Measurements from ENCODE around the gene SIDT1. TPM values are rescaled to one million over a fixed set of nuclear protein-coding genes. Genes with fewer than 3 reads are reported as not detected.

The SIDT1 gene
- total and polyA plus RNA-seq, 3 donors from 2014 or later = 5.0 to 8.6 (median 5.9) TPM

DNA sequence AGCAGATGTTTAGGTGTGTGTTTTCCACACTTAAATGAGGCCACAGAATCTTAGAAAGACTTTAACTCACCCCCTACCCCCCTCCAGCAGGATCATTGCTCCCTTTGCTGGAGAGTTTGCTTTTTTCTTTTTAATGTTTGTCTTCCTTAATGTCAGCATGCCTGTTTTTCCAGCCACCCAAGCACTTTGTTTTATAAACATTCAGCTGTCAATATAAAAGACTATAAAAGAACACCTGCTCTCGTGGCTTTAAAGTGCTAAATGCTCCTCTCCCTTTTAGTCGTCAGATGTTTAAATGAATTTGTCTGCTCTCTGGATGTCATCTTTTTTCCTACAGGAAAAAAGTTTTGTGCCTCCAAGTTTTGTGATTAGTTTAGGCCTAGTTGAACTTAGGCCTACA lies 61.7 kb downstream of the SIDT1 start:
- H3K27ac ChIP-seq = no peak overlapping the region
- no peaks in the 10 kb centered on the region for H3K36me3 ChIP-seq (ENCODE audit: low read depth, missing control alignments)
- no peak for TF ChIP-seq POLR2A (IDR thresholded peaks at IDR 0.05)
- TF ChIP-seq, protein P1, sequence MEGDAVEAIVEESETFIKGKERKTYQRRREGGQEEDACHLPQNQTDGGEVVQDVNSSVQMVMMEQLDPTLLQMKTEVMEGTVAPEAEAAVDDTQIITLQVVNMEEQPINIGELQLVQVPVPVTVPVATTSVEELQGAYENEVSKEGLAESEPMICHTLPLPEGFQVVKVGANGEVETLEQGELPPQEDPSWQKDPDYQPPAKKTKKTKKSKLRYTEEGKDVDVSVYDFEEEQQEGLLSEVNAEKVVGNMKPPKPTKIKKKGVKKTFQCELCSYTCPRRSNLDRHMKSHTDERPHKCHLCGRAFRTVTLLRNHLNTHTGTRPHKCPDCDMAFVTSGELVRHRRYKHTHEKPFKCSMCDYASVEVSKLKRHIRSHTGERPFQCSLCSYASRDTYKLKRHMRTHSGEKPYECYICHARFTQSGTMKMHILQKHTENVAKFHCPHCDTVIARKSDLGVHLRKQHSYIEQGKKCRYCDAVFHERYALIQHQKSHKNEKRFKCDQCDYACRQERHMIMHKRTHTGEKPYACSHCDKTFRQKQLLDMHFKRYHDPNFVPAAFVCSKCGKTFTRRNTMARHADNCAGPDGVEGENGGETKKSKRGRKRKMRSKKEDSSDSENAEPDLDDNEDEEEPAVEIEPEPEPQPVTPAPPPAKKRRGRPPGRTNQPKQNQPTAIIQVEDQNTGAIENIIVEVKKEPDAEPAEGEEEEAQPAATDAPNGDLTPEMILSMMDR (IDR thresholded peaks at IDR 0.05) = no peak
- H3K9me3 ChIP-seq = no peaks in the 10 kb centered on the region
- intact Hi-C loops (cut with DNase I; ENCODE audit: low total_unique reads) = no loop called here
- H3K27me3 ChIP-seq = no peaks in the 10 kb centered on the region
- no peak overlapping the region for H3K4me3 ChIP-seq
- no peak for DNase-seq
- H3K4me1 ChIP-seq = no peaks in the 10 kb centered on the region
- WGBS, 2 donors = 90 to 91% methylated on average over 2 of the region's 2 CpGs

DNA sequence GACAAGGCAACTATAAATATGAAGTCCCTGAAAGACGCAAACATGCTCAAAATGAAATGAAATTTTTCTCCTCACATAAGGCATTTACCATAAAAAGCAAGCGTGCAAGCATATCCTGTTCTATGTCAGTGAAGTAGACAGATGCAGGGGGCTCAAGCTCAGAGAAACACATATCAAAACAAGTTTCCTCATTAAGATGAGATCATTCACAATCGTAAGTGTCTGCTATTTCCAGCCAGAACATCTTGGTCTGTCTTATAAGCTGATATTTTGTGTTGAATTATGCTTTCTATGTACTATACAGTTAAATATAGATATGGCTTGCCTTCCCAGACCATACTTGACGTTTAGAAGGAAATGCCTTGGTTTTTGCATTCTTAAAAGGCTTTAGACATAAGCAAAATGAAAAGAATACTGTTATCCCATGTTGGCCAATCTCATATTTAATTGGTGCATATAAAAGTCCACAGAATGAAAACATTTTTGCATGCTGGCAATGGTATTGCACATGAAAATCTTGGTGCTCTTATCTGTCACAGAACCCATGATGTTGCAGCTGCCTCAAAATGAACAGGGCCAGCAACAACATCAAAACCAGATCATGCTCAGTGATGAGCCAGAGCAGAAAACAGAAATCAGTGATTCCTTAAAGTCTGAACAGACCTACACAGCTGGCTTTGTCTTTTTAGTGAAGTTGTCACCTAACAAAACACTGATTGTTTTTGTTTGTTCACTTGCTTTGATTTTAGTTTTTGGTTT lies 65.4 kb downstream of the SIDT1 start:
- H3K36me3 ChIP-seq (ENCODE audit: low read depth, missing control alignments) = no peaks in the 10 kb centered on the region

DNA sequence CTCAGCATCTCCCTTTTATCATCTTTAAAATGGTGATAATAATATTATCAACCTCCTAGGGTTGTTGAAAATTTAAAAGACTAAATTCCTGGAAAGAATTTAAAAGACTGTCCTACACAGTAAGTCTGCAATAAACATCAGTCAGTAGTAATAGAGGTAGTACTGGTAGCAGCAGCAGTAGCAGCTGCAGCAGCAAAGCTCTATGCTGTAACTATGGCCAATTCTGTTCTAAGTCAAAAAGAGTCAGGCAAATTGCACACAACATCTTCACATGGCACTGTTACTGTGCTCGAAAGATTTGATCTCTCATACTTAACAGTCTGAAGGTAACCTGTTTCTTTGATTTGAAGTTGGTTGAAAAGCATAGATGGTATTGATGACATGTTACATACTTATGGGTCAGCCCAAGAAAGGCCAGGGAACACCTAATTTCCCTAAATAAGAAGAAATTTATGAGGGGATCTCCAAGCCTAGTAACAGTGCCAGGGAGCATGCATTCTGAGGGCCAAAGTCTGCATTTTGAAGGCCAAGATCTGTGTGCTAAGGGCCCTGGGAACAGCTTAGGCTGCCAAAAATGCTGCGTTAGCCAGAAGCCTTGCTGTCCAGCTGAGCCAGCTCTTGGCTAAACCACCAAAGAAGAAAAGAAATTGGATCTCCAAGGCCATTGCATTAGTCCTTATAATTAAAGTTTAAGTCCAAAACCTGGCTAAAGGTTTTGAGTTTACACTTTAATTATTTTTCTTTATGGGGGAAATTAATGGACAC lies 68.2 kb downstream of the SIDT1 start:
- H3K4me3 ChIP-seq = no peak overlapping the region
- H3K36me3 ChIP-seq (ENCODE audit: low read depth, missing control alignments) = no peaks in the 10 kb centered on the region
- H3K27ac ChIP-seq = no peak overlapping the region
- DNase-seq = peak; percentile 45
- intact Hi-C loops (cut with DNase I; ENCODE audit: low total_unique reads) = no loop called here
- no peaks in the 10 kb centered on the region for H3K27me3 ChIP-seq
- H3K9me3 ChIP-seq = no peaks in the 10 kb centered on the region
- H3K4me1 ChIP-seq = no peaks in the 10 kb centered on the region
- 60 to 75% methylated on average over 2 of the region's 2 CpGs for WGBS, 2 donors
- TF ChIP-seq POLR2A (IDR thresholded peaks at IDR 0.05) = no peak
- TF ChIP-seq, protein P1 (IDR thresholded peaks at IDR 0.05) = no peak

More for the DNA sequence above, 65.4 kb downstream of the SIDT1 start:
- H3K4me3 ChIP-seq = no peak overlapping the region
- no peaks in the 10 kb centered on the region for H3K9me3 ChIP-seq
- intact Hi-C loops (cut with DNase I; ENCODE audit: low total_unique reads) = no loop called here
- no peaks in the 10 kb centered on the region for H3K4me1 ChIP-seq
- DNase-seq = no peak
- no peaks in the 10 kb centered on the region for H3K27me3 ChIP-seq
- no peak for TF ChIP-seq POLR2A (IDR thresholded peaks at IDR 0.05)
- TF ChIP-seq, protein P1 (IDR thresholded peaks at IDR 0.05) = no peak
- H3K27ac ChIP-seq = no peak overlapping the region
- WGBS, 2 donors = 64 to 65% methylated on average over 4 of the region's 4 CpGs

DNA sequence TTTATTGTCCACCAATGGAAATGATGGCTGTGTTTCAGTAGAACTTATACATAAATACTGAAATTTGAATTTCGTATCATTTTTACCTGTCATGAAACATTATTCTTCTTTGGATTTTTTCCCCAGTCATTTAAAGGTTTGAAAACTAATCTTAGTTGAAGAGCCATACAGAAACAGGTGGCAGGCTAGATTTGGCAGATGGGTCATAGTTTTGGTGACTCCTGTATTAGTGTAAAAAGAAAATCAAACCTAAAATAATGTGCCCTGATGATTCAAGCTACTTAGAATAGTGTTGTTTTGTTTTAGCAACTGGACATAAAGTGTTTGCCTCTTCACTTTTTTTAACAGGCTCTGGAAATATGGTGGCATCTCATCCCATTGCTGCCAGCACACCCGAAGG lies 68.9 kb downstream of the SIDT1 start:
- no peaks in the 10 kb centered on the region for H3K36me3 ChIP-seq (ENCODE audit: low read depth, missing control alignments)
- no peak overlapping the region for H3K4me3 ChIP-seq
- DNase-seq = no peak
- intact Hi-C loops (cut with DNase I; ENCODE audit: low total_unique reads) = no loop called here
- no peak overlapping the region for H3K27ac ChIP-seq
- no peaks in the 10 kb centered on the region for H3K4me1 ChIP-seq
- H3K27me3 ChIP-seq = no peaks in the 10 kb centered on the region
- 77 to 86% methylated on average over 2 of the region's 2 CpGs for WGBS, 2 donors
- no peaks in the 10 kb centered on the region for H3K9me3 ChIP-seq
- TF ChIP-seq, protein P1 (IDR thresholded peaks at IDR 0.05) = no peak
- TF ChIP-seq POLR2A (IDR thresholded peaks at IDR 0.05) = no peak
